Neural cell (in vitro differentiated cells): ENCODE measurements around the gene PEF1. TPM values are rescaled to one million over a fixed set of nuclear protein-coding genes. Genes with fewer than 3 reads are reported as not detected.

Experiments used
- H2AFZ ChIP-seq: fragments of 200-600, 300-800 bp; sonication (generic), shearing (Covaris generic); 2 replicates; pipeline ENCODE4 v1.6.0; 2014; ENCODE audit warnings: low read depth, mild to moderate bottlenecking, antibody characterized with exemption, low read length, moderate library complexity
- H3F3A ChIP-seq: fragments of 200-600 bp; shearing (Covaris generic); 2 replicates; pipeline ENCODE4 v1.6.1; 2016; ENCODE audit warnings: mild to moderate bottlenecking, moderate library complexity, mixed read lengths, antibody characterized with exemption, low read length; ENCODE audit not compliant: insufficient read depth, poor library complexity, severe bottlenecking
- H3K27ac ChIP-seq: fragments of 200-600, 300-800 bp; sonication (generic), shearing (Covaris generic); 2 replicates; pipeline ENCODE4 v1.5.1; 2014; ENCODE audit warnings: mild to moderate bottlenecking, low read length, moderate library complexity
- H3K27me3 ChIP-seq: fragments of 300-800, 200-600 bp; sonication (generic), shearing (Covaris generic); 2 replicates; pipeline ENCODE4 v1.6.0; 2014; ENCODE audit warnings: mild to moderate bottlenecking, low read depth, low read length, moderate library complexity; ENCODE audit not compliant: insufficient read depth
- H3K36me3 ChIP-seq: fragments of 300-800, 200-600 bp; sonication (generic), shearing (Covaris generic); 2 replicates; pipeline ENCODE4 v1.5.1; 2014; ENCODE audit warnings: mild to moderate bottlenecking, antibody characterized with exemption, low read length, moderate library complexity; ENCODE audit not compliant: insufficient read depth
- H3K4me2 ChIP-seq: fragments of 300-800, 200-600 bp; sonication (generic), shearing (Covaris generic); 2 replicates; pipeline ENCODE4 v1.6.0; 2014; ENCODE audit warnings: mild to moderate bottlenecking, low read length
- H3K4me3 ChIP-seq: fragments of 300-800, 200-600 bp; sonication (generic), shearing (Covaris generic); 2 replicates; pipeline ENCODE4 v1.5.1; 2014; ENCODE audit warnings: mild to moderate bottlenecking, low read length, moderate library complexity
- H3K79me2 ChIP-seq: fragments of 200-600 bp; shearing (Covaris generic); replicated peaks from 2 replicates; pipeline ENCODE4 v1.6.0; 2014; ENCODE audit warnings: mild to moderate bottlenecking, low read length, moderate library complexity; ENCODE audit not compliant: insufficient read depth
- H3K9ac ChIP-seq: fragments of 300-800, 200-600 bp; sonication (generic), shearing (Covaris generic); 2 replicates; pipeline ENCODE4 v1.6.1; 2016; ENCODE audit warnings: mild to moderate bottlenecking, low read length, mixed read lengths
- H3K9me2 ChIP-seq: fragments of 200-600 bp; shearing (Covaris generic); 2 replicates; pipeline ENCODE4 v1.6.1; 2016; ENCODE audit warnings: mild to moderate bottlenecking, low read length, mixed read lengths; ENCODE audit not compliant: insufficient read depth
- H3K9me3 ChIP-seq: fragments of 200-600, 300-800 bp; sonication (generic), shearing (Covaris generic); 2 replicates; pipeline ENCODE4 v1.6.1; 2016; ENCODE audit warnings: mild to moderate bottlenecking, mixed run types, low read length, moderate library complexity, mixed read lengths
- H4K20me1 ChIP-seq: fragments of 200-600 bp; shearing (Covaris generic); 2 replicates; pipeline ENCODE4 v1.6.1; 2016; ENCODE audit warnings: mild to moderate bottlenecking, mixed run types; ENCODE audit not compliant: insufficient read depth
- EP300 ChIP-seq: fragments of 450-650 bp; conservative IDR thresholded peaks from 2 replicates; pipeline ENCODE4 v1.6.1; 2014; ENCODE audit warnings: antibody characterized with exemption, mild to moderate bottlenecking, moderate library complexity; ENCODE audit not compliant: poor library complexity, severe bottlenecking
- EZH2 ChIP-seq: fragments of 200-600, 300-800 bp; shearing (Covaris generic), sonication (generic); IDR thresholded peaks from 2 replicates; pipeline ENCODE4 v1.6.1; 2014; ENCODE audit warnings: antibody characterized with exemption, low read length, borderline replicate concordance, mild to moderate bottlenecking; ENCODE audit not compliant: insufficient read depth, poor library complexity, severe bottlenecking
- MXI1 ChIP-seq: fragments of 450-650 bp; conservative IDR thresholded peaks from 2 replicates; pipeline ENCODE4 v1.6.1; 2014; ENCODE audit warnings: antibody characterized with exemption, mild to moderate bottlenecking; ENCODE audit not compliant: poor library complexity, severe bottlenecking
- POLR2AphosphoS5 ChIP-seq: IDR thresholded peaks from 2 replicates; pipeline ENCODE4 v1.6.1; 2012
- RAD21 ChIP-seq: fragments of 450-650 bp; conservative IDR thresholded peaks from 2 replicates; pipeline ENCODE4 v1.6.1; 2014; ENCODE audit warnings: antibody characterized with exemption, mild to moderate bottlenecking, moderate library complexity
- SMC3 ChIP-seq: fragments of 450-650 bp; conservative IDR thresholded peaks from 2 replicates; pipeline ENCODE4 v1.6.1; 2014; ENCODE audit warnings: antibody characterized with exemption, mild to moderate bottlenecking, moderate library complexity; ENCODE audit not compliant: poor library complexity
- TAF1 ChIP-seq: IDR thresholded peaks from 2 replicates; pipeline ENCODE4 v1.6.1; 2012; ENCODE audit warnings: low read depth
- polyA plus RNA-seq: library from polyadenylated mRNA; depleted of rRNA; stranded (reverse); fragments of >200 nt; gene quantifications from 2 replicates; pipeline ENCODE4 v1.2.3, GENCODE V29; 2014
- TF ChIP-seq, protein P1 (sequence below): IDR thresholded peaks from 2 replicates; pipeline ENCODE4 v1.6.1; 2012; ENCODE audit warnings: borderline replicate concordance
- TF ChIP-seq, protein P2 (sequence below): fragments of 450-650 bp; IDR thresholded peaks from 2 replicates; pipeline ENCODE4 v1.5.1; 2014; ENCODE audit warnings: antibody characterized with exemption, mild to moderate bottlenecking, moderate library complexity; ENCODE audit not compliant: poor library complexity, severe bottlenecking

The PEF1 gene
- polyA plus RNA-seq, 1 donor from 2014 or later = 48.2 TPM

DNA sequence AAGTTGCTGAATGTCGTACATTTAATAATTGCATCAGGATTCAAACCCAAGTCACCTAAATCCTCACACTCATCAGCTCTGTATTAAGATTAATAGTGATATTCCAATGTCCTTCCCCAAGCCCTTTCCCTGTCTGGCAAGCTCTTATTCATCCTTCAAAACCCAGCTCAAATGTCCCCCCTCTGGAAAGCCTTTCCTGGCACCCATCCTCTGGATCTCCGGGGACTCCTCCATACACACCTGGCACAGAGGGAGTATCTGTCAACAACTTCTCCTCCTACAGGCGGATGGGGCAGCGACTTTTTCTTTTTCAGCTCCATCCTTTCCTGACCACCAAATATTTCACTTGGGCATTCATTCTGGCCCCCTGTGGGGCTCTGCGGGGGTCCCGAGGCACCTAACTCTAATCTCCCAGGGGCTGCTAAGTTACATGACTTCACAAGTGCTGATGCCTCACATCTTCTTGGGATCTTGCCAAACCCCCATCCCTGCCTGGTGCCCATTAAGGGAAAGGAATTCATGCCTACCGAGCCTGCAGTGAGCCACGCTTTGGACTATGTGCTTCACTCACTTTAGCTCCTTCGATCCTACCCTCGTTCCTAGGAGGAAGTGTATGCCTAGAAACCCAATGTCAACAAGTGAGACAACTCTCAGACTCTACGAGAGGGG is 53.1 kb downstream of the PEF1 start:
- H3K9me3 ChIP-seq = no peaks in the 10 kb centered on the region
- no peaks in the 10 kb centered on the region for H3F3A ChIP-seq
- no peak for TF ChIP-seq TAF1
- no peak for TF ChIP-seq SMC3
- no peak for TF ChIP-seq POLR2AphosphoS5
- TF ChIP-seq MXI1 = no peak
- TF ChIP-seq, protein P1, sequence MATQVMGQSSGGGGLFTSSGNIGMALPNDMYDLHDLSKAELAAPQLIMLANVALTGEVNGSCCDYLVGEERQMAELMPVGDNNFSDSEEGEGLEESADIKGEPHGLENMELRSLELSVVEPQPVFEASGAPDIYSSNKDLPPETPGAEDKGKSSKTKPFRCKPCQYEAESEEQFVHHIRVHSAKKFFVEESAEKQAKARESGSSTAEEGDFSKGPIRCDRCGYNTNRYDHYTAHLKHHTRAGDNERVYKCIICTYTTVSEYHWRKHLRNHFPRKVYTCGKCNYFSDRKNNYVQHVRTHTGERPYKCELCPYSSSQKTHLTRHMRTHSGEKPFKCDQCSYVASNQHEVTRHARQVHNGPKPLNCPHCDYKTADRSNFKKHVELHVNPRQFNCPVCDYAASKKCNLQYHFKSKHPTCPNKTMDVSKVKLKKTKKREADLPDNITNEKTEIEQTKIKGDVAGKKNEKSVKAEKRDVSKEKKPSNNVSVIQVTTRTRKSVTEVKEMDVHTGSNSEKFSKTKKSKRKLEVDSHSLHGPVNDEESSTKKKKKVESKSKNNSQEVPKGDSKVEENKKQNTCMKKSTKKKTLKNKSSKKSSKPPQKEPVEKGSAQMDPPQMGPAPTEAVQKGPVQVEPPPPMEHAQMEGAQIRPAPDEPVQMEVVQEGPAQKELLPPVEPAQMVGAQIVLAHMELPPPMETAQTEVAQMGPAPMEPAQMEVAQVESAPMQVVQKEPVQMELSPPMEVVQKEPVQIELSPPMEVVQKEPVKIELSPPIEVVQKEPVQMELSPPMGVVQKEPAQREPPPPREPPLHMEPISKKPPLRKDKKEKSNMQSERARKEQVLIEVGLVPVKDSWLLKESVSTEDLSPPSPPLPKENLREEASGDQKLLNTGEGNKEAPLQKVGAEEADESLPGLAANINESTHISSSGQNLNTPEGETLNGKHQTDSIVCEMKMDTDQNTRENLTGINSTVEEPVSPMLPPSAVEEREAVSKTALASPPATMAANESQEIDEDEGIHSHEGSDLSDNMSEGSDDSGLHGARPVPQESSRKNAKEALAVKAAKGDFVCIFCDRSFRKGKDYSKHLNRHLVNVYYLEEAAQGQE = no peak
- TF ChIP-seq EP300 = no peak
- H4K20me1 ChIP-seq = no peaks in the 10 kb centered on the region
- no peak overlapping the region for H3K27ac ChIP-seq
- H3K36me3 ChIP-seq = no peaks in the 10 kb centered on the region
- H3K4me3 ChIP-seq = no peak overlapping the region
- no peaks in the 10 kb centered on the region for H3K79me2 ChIP-seq
- H3K9ac ChIP-seq = no peak overlapping the region
- H2AFZ ChIP-seq = no peak overlapping the region
- H3K4me2 ChIP-seq = no peak overlapping the region
- H3K9me2 ChIP-seq = no peaks in the 10 kb centered on the region
- H3K27me3 ChIP-seq = no peaks in the 10 kb centered on the region

DNA sequence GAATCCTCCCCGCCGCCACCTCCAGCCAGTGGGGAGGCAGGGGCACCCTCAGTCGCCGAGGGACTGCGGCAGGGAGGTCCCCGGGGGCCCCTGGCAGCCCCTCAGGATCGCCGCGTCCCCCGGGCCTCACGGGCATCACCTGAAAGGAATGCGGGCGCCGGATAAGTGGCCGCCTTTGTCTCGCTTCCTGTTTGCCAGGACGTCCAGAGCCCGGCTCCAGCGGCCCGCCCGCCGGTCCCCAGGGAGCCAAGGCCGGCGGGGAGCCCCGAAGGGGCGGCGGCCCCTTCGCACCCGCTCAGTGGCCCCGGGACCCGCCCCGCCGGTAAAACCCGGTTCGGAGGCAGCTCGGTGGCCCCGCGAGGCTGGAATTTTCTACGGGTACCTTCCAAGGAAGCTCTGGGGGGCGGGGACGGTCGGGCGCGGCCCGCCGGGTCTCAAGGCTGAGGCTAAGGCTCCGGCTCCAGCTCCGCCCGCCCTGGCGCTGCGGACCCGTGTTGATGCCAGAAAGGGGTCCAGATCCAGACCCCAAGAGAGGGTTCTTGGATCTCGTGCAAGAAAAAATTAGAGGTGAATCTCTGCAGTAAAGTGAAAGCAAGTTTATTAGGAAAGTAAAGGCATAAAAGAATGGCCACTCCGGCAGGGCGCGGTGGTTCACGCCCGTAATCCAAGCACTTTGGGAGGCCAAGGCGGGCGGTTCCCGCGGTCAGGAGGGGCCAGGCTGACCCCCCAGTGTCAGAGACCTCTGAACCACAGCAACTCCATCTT is 55.7 kb downstream of the PEF1 start:
- H3K27me3 ChIP-seq = no peaks in the 10 kb centered on the region
- no peak overlapping the region for H3K9ac ChIP-seq
- H3K36me3 ChIP-seq = no peaks in the 10 kb centered on the region
- H2AFZ ChIP-seq = no peak overlapping the region
- no peaks in the 10 kb centered on the region for H4K20me1 ChIP-seq
- H3K4me3 ChIP-seq = no peak overlapping the region
- no peaks in the 10 kb centered on the region for H3K9me2 ChIP-seq
- no peaks in the 10 kb centered on the region for H3F3A ChIP-seq
- H3K79me2 ChIP-seq = no peaks in the 10 kb centered on the region
- H3K9me3 ChIP-seq = no peaks in the 10 kb centered on the region
- no peak overlapping the region for H3K27ac ChIP-seq
- no peak overlapping the region for H3K4me2 ChIP-seq
- TF ChIP-seq TAF1 (no peak), SMC3 (no peak), RAD21 (no peak), EZH2 (no peak), EP300 (no peak), POLR2AphosphoS5 (no peak), MXI1 (no peak)
- TF ChIP-seq, protein P1 = no peak
- TF ChIP-seq, protein P2, sequence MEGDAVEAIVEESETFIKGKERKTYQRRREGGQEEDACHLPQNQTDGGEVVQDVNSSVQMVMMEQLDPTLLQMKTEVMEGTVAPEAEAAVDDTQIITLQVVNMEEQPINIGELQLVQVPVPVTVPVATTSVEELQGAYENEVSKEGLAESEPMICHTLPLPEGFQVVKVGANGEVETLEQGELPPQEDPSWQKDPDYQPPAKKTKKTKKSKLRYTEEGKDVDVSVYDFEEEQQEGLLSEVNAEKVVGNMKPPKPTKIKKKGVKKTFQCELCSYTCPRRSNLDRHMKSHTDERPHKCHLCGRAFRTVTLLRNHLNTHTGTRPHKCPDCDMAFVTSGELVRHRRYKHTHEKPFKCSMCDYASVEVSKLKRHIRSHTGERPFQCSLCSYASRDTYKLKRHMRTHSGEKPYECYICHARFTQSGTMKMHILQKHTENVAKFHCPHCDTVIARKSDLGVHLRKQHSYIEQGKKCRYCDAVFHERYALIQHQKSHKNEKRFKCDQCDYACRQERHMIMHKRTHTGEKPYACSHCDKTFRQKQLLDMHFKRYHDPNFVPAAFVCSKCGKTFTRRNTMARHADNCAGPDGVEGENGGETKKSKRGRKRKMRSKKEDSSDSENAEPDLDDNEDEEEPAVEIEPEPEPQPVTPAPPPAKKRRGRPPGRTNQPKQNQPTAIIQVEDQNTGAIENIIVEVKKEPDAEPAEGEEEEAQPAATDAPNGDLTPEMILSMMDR = no peak
